ENCODE measurements around the gene SEL1L2. TPM values are rescaled to one million over a fixed set of nuclear protein-coding genes. Genes with fewer than 3 reads are reported as not detected.

Gene SEL1L2
- total RNA-seq, 2 experiments from 2014 or later, result not detected

DNA sequence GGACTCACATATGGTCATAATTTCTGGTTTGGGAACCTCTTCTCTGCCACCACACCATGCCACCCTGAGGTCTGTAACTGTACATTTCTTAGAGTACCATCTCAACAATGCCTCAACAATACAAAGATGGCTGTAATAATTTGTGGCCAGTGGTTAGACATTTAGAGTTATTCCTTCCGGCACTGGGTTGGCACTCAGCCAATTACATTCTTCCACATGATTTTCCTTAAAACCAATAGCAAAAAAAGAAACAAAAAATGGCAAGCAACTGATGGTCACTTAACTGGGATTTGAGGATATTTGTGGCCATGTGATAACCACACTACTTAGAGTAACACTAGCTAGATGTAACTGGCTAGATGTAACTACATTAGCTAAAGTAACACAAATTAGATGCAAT lies 79.9 kb downstream of the SEL1L2 start:
- DNase-seq (no peak), ATAC-seq (no peak)
- Mint-ChIP-seq H3K9me3 (ENCODE audit: low read depth) (no peaks in the 10 kb centered on the region), H3K4me1 (no peaks in the 10 kb centered on the region), H3K4me3 (no peak overlapping the region), H3K27me3 (no peaks in the 10 kb centered on the region), H3K36me3 (no peaks in the 10 kb centered on the region), H3K27ac (no peak overlapping the region)
- CTCF ChIA-PET, result no interaction called here

DNA sequence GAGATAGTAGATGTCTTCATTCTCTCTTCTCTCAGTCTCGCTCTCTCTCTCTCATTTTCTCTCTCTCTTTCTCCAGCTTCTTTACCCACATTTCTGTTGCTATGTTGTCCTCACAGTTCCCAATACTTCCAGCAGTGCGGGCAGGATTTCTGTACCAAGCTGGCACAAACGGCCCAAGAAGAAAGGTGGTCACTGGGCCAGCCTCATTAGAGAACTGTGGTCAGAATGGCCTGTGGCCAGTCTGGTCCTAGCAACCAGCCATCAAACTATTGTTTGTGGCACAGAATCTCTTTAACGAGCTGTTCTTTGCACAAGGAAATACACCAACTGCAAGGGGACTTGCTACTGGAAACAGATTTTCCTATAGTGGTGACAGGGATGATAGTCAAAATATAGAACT lies 81.3 kb downstream of the SEL1L2 start:
- Mint-ChIP-seq H3K4me3 (no peak overlapping the region), H3K9me3 (ENCODE audit: low read depth) (no peaks in the 10 kb centered on the region), H3K4me1 (no peaks in the 10 kb centered on the region), H3K27me3 (no peaks in the 10 kb centered on the region), H3K27ac (no peak overlapping the region), H3K36me3 (no peaks in the 10 kb centered on the region)
- no peak for ATAC-seq
- no peak for DNase-seq
- CTCF ChIA-PET, result no interaction called here

DNA sequence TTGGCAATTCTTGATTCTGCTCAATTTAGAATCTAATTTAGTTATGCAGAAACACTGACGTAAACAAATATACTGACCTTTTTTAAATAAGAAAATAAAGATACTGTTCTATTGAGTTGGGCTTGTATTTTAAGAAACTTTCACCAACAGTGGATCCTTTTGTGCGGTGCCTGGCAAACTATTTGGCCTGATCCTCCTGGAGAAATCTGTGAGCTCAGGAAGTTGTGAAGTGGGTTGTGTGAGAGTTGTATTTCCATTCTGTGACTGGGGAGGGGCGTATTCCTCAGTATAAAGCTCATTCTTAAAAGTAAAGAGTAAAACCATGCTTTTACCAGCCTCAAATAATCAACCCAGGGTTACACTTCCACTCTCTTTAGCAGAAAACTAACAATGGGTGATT lies 85.6 kb downstream of the SEL1L2 start:
- no peak overlapping the region for H3K27ac Mint-ChIP-seq
- no peak for DNase-seq
- ATAC-seq, result no peak
- CTCF ChIA-PET, result no interaction called here
- no peaks in the 10 kb centered on the region for H3K4me1 Mint-ChIP-seq
- H3K4me3 Mint-ChIP-seq, result no peak overlapping the region
- no peaks in the 10 kb centered on the region for H3K27me3 Mint-ChIP-seq
- H3K9me3 Mint-ChIP-seq (ENCODE audit: low read depth), result no peaks in the 10 kb centered on the region
- no peaks in the 10 kb centered on the region for H3K36me3 Mint-ChIP-seq

DNA sequence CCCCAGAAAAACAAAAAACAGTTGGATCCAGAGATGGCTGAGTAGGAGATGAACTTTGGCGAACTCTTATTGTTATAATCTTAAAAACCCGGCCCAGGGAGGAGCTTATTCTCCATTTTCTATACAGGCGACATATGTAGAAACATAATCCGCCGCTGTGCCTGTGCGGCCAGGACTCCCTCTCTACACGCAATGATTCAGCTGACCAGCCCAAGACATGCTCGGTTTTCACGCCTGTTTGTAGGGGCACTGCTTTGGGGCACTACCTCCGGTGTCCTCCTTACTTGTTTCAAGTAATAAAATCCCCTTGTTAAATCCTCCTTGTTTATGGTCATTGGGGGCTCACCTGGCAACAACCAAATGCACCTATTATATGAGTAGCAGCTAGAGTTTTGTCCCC lies 89.9 kb downstream of the SEL1L2 start:
- H3K4me1 Mint-ChIP-seq, result no peaks in the 10 kb centered on the region
- H3K4me3 Mint-ChIP-seq, result no peak overlapping the region
- no peaks in the 10 kb centered on the region for H3K36me3 Mint-ChIP-seq
- H3K9me3 Mint-ChIP-seq (ENCODE audit: low read depth), result no peaks in the 10 kb centered on the region
- no peaks in the 10 kb centered on the region for H3K27me3 Mint-ChIP-seq
- no peak for ATAC-seq
- no peak for DNase-seq
- H3K27ac Mint-ChIP-seq, result no peak overlapping the region
- CTCF ChIA-PET, result no interaction called here

DNA sequence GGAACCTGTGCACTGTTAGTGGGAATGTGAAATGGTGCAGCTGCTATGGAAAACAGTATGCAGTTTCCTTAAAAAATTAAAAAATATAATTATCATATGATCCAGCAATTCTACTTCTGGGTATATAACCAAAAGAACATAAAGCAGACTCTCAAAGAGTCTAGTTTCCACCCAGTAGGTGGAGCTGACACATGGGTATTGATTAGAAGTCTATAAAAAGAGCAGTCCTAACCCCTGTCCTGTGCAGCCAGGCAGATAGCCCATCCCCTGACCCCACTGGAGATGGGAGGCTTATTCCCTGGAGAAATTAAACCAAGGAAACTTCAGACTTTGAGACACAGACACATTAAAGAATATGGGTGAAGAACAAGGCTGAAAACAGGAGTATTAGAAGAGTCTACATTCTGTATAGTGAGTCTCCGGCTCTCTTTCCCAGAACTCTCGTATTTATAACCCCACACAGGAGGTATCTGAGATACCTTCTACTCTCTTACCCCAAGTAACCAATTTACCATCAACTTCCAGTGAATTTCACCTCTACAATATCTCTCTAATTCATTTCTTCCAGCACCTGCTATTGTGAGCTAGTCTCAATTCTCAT lies 92.3 kb downstream of the SEL1L2 start:
- Mint-ChIP-seq H3K36me3 (no peaks in the 10 kb centered on the region), H3K4me1 (no peaks in the 10 kb centered on the region), H3K4me3 (no peak overlapping the region), H3K27me3 (no peaks in the 10 kb centered on the region), H3K27ac (no peak overlapping the region), H3K9me3 (ENCODE audit: low read depth) (no peaks in the 10 kb centered on the region)
- CTCF ChIA-PET, result no interaction called here
- no peak for DNase-seq
- no peak for ATAC-seq

DNA sequence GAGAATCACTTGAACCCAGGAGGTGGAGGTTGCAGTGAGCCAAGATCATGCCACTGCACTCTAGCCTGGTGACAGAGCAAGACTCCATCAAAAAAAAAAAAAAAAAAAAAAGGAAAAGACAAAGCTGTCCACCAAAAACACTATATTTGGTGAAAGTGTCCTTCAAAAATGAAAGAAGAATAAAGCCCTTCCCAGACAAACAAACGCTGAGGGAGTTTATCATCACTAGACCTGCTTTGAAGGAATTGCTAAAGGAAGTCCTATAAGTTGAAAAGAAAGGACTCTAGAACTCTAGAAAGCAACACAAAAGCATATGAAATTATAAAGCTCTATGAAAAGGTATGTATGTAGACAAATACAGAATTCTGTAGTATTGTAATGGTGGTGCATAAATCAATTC lies 98.8 kb downstream of the SEL1L2 start:
- DNase-seq (no peak), ATAC-seq (no peak)
- H3K4me3 Mint-ChIP-seq, result no peak overlapping the region
- H3K9me3 Mint-ChIP-seq (ENCODE audit: low read depth), result peaks cover 4% of the 10 kb centered on the region
- no peaks in the 10 kb centered on the region for H3K4me1 Mint-ChIP-seq
- H3K27me3 Mint-ChIP-seq, result no peaks in the 10 kb centered on the region
- H3K36me3 Mint-ChIP-seq, result no peaks in the 10 kb centered on the region
- H3K27ac Mint-ChIP-seq, result no peak overlapping the region
- CTCF ChIA-PET, result no interaction called here

DNA sequence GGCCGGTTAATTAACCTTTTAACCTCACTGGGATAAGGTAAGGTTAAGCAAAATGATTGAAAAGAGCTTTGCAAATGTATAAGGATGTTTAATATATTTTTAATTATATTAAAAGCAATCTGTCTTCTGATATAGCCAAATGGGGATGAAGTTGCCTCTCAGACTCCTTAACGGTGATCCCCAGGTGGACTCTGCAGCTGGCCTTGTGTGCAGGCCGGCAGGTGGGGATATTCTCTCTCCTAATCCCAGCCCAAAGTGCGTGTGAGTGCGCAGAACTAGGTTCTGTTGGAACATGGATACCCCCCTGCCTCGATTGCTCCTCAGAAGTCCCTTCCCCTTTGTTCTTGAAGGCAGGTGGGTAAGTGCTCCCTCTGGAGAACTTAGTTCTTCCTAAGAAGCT lies 105.6 kb downstream of the SEL1L2 start:
- CTCF ChIA-PET, result no interaction called here
- no peaks in the 10 kb centered on the region for H3K9me3 Mint-ChIP-seq (ENCODE audit: low read depth)
- no peaks in the 10 kb centered on the region for H3K4me1 Mint-ChIP-seq
- no peak for ATAC-seq
- no peak overlapping the region for H3K4me3 Mint-ChIP-seq
- no peak for DNase-seq
- H3K27ac Mint-ChIP-seq, result no peak overlapping the region
- no peaks in the 10 kb centered on the region for H3K27me3 Mint-ChIP-seq
- H3K36me3 Mint-ChIP-seq, result no peaks in the 10 kb centered on the region

DNA sequence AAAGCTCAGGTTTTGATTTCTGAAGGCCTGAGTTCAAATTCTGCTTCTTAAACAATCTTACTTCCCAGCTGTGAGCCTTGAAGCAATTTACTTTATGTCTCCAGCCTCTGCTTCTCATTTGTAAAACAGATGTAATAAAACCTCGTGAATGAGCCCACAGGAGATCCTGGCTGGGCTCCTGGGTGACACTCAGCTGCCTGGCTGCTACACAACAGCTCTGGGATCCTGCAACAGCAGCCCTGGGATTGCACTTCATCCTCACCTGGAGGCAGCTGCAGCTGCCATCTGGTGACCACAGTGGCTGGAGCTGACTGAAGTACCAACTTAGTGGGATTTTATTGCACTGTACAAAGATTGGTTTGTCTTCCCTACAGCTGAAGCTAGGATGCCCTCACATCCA lies 107.0 kb downstream of the SEL1L2 start:
- no peak overlapping the region for H3K4me3 Mint-ChIP-seq
- ATAC-seq, result no peak

DNA sequence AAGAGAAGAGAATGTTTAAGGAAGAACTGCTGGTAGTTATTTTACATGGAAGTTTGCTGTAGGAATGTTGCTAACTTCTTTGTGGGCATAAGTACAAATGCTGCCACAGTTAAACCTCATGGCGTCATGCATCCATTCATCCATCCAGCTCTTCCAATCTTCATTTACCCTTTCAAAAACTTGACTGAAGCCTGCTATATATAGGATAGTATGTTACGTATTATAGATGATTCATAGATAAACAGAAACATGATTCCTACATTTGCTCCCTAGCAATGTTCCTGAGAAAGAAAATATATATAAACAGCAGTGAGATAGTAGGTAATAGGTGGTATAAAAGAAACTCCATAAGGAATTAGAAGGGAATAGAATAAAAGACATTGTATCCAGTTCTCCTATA lies 111.8 kb downstream of the SEL1L2 start:
- DNase-seq (no peak), ATAC-seq (no peak)
- Mint-ChIP-seq H3K4me1 (no peaks in the 10 kb centered on the region), H3K9me3 (ENCODE audit: low read depth) (no peaks in the 10 kb centered on the region), H3K36me3 (no peaks in the 10 kb centered on the region), H3K27ac (no peak overlapping the region), H3K4me3 (no peak overlapping the region), H3K27me3 (no peaks in the 10 kb centered on the region)
- CTCF ChIA-PET, result no interaction called here

More for the DNA sequence above, 107.0 kb downstream of the SEL1L2 start:
- no peak overlapping the region for H3K27ac Mint-ChIP-seq
- no peaks in the 10 kb centered on the region for H3K9me3 Mint-ChIP-seq (ENCODE audit: low read depth)
- H3K27me3 Mint-ChIP-seq, result no peaks in the 10 kb centered on the region
- CTCF ChIA-PET, result no interaction called here
- H3K36me3 Mint-ChIP-seq, result no peaks in the 10 kb centered on the region
- H3K4me1 Mint-ChIP-seq, result no peaks in the 10 kb centered on the region
- DNase-seq, result no peak

DNA sequence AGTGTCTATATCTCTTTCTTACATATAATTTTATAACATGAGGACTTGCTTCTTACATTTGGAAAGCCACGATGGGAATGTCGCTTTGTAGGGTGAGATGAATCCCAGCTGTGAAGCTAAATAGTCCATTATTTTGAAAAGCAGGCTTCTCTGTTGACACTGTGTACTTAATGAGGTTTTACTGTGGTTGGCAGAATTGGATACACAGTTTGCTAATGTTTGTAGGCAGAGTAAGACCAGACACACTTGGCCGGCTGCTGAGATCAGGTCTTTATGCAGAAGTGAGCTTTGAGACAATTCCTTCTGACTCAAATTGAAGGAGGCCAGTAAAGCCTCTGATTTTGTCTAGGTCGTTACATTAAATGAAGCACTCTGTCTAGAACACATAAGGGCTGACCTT lies 112.6 kb downstream of the SEL1L2 start:
- Mint-ChIP-seq H3K4me3 (no peak overlapping the region), H3K9me3 (ENCODE audit: low read depth) (no peaks in the 10 kb centered on the region), H3K27me3 (no peaks in the 10 kb centered on the region), H3K36me3 (no peaks in the 10 kb centered on the region), H3K27ac (no peak overlapping the region), H3K4me1 (no peaks in the 10 kb centered on the region)
- CTCF ChIA-PET, result no interaction called here
- ATAC-seq, result no peak
- DNase-seq, result no peak

DNA sequence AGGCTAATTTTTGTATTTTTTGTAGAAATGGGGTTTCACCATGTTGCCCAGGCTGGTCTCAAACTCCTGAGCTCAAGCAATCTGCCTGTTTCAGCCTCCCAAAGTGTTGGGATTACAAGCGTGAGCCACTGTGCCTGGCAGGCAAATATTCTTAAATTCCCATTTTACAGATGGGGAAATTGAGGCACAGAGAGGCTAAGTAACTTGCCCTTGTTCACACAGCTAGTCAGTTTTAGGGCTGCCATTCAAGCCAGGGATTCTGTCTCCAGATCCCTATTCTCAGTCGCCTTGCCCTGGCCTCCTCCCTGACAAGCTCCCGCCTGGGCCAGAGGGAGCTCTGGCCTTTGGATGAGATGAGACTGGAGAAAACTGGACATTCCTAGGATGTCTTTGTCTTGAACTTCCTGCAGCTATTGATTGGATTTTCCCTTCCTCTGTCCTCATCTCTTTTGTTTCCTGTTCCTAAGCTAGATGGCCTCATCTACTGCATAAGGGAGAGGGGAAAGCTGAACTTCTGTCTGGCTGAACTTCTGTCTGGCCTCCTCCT lies 115.1 kb downstream of the SEL1L2 start:
- Mint-ChIP-seq H3K4me1 (no peaks in the 10 kb centered on the region), H3K9me3 (ENCODE audit: low read depth) (no peaks in the 10 kb centered on the region), H3K27ac (no peak overlapping the region), H3K36me3 (no peaks in the 10 kb centered on the region), H3K4me3 (no peak overlapping the region), H3K27me3 (no peaks in the 10 kb centered on the region)
- no peak for ATAC-seq
- CTCF ChIA-PET, result no interaction called here
- no peak for DNase-seq

DNA sequence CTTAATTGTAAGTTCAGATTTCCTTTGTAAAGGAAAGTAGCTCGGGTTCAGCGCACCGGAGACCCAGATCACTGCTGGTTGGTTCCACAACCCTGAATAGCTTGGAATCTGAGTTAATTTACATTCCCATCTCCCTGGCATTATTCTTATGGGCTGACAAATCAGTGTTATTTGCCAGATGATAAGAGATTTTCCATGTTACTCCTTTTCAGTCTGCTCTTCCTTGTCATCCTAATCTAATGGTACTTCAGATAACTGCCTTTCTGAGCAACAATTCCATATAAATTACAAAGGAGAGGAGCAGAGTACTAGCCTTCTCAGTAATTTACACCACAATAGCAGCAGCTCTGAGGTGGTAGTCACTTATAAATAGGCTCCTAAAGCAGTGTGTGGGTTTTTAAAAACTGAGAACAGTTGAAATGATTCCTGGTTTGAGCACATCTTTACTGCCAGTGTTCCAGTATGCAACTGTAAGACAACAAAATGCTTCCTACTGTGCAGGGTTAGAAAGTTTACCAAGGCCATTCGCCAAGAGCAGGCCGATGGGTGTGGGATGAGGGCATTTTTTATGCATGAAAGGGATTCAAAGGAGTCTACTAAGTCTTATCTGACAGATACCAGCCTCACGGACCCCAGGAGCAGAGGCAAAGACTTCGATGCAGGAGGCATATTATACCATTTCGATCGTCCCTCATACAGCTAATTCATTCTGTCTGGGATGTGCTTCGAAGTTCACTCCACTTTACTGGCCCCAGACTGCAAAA lies 115.8 kb downstream of the SEL1L2 start:
- ATAC-seq (no peak), DNase-seq (no peak)
- Mint-ChIP-seq H3K4me3 (no peak overlapping the region), H3K9me3 (ENCODE audit: low read depth) (no peaks in the 10 kb centered on the region), H3K4me1 (no peaks in the 10 kb centered on the region), H3K36me3 (no peaks in the 10 kb centered on the region), H3K27me3 (no peaks in the 10 kb centered on the region), H3K27ac (no peak overlapping the region)
- CTCF ChIA-PET, result no interaction called here

DNA sequence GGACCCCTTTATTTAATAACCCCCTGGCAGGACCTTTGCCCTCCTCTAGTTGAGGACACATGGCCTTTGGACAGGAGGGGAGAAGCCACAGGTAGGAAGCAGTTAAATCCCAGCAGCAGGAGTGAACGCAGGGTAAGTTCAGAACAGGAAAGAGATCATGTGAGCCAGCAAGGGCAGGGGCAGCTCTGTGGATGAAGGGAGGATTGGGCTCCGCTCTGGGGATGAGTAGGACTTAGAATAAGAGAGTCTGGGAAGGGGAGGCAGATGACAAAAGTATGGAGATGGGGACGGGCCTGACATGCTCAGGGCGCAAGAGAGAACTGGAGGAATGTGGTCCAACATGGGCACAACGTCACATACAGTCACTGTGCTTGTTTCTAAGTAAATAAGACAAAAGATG lies 116.6 kb downstream of the SEL1L2 start:
- ATAC-seq, result no peak
- Mint-ChIP-seq H3K4me1 (no peaks in the 10 kb centered on the region), H3K4me3 (no peak overlapping the region), H3K36me3 (no peaks in the 10 kb centered on the region), H3K9me3 (ENCODE audit: low read depth) (no peaks in the 10 kb centered on the region), H3K27ac (no peak overlapping the region), H3K27me3 (no peaks in the 10 kb centered on the region)
- CTCF ChIA-PET, result no interaction called here
- no peak for DNase-seq

DNA sequence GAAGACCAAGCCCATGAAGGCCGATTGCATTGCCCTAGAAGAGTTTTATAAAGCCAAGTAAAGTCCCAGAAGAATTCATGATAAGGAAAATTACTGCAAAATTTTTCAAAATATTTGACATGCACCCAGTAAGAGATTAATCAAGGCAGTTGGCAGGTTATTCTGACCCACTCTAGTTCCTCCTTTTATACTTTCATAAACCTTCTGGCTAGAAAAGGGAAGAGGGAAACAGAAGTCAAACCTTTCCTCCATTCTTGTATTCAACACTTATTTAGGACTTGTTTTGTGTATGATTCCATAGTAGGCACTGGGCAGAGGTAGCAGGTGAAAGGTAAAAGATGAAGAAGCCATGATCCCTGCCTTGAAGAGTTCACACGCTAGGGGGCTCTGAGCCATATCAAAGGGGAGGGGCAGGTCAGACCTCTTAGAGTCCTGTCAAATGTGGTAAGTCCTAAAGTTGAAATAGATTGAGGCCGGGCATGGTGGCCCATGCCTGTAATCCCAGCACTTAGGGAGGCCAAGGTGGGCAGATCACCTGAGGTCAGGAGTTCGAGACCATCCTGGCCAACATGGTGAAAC lies 120.2 kb downstream of the SEL1L2 start:
- H3K4me3 Mint-ChIP-seq, result no peak overlapping the region
- CTCF ChIA-PET, result no interaction called here
- no peak overlapping the region for H3K27ac Mint-ChIP-seq
- no peaks in the 10 kb centered on the region for H3K4me1 Mint-ChIP-seq
- H3K36me3 Mint-ChIP-seq, result no peaks in the 10 kb centered on the region
- no peaks in the 10 kb centered on the region for H3K27me3 Mint-ChIP-seq
- ATAC-seq (no peak), DNase-seq (no peak)
- no peaks in the 10 kb centered on the region for H3K9me3 Mint-ChIP-seq (ENCODE audit: low read depth)
